Lung (tissue), 12 donors: ENCODE results near the gene NSD1. TPM values are rescaled to one million over a fixed set of nuclear protein-coding genes. Genes with fewer than 3 reads are reported as not detected.

Source experiments
- ATAC-seq: fragments of 200-7000 bp; cut with Tn5 transposase; one replicate; pipeline ENCODE4 v1.9.1; 2020; ENCODE audit warnings: moderate number of reproducible peaks; ENCODE audit not compliant: insufficient read depth, low FRiP score
- DNase-seq, 3 donors: peaks; one replicate each; pipeline ENCODE4 v3.0.0-alpha.2; 2013 to 2017
- H3K27ac ChIP-seq, 2 donors: one replicate each; pipeline ENCODE4 v1.5.1; 2013; ENCODE audit warnings: mild to moderate bottlenecking in 2 of 2, moderate library complexity in 2 of 2, control low read depth in 1 of 2, inconsistent platforms in 1 of 2, low read depth in 1 of 2, low read length in 1 of 2
- H3K27me3 ChIP-seq, 3 donors: one replicate each; pipeline ENCODE4 v1.5.1; 2013; ENCODE audit warnings: low read length in 2 of 3; ENCODE audit not compliant: control insufficient read depth in 3 of 3, insufficient read depth in 3 of 3
- H3K36me3 ChIP-seq, 4 donors: one replicate each; pipeline ENCODE4 v1.5.1; 2013; ENCODE audit warnings: low read length in 4 of 4, mild to moderate bottlenecking in 1 of 4, moderate library complexity in 1 of 4; ENCODE audit not compliant: control insufficient read depth in 4 of 4, insufficient read depth in 4 of 4
- H3K4me1 ChIP-seq, 5 donors: one replicate each; pipeline ENCODE4 v1.5.1; 2013; ENCODE audit warnings: low read length in 5 of 5, mild to moderate bottlenecking in 2 of 5, moderate library complexity in 1 of 5; ENCODE audit not compliant: control insufficient read depth in 5 of 5, insufficient read depth in 5 of 5
- H3K4me3 ChIP-seq: one replicate; pipeline ENCODE4 v1.5.1; 2013; ENCODE audit warnings: mild to moderate bottlenecking, control low read depth, moderate library complexity
- H3K9ac ChIP-seq, 2 donors: one replicate each; pipeline ENCODE4 v1.5.1; 2013; ENCODE audit warnings: low read length in 2 of 2, control low read depth in 1 of 2; ENCODE audit not compliant: insufficient read depth in 1 of 2
- H3K9me3 ChIP-seq, 4 donors: one replicate each; pipeline ENCODE4 v1.5.1; 2013; ENCODE audit warnings: low read length in 3 of 4, mild to moderate bottlenecking in 1 of 4, moderate library complexity in 1 of 4; ENCODE audit not compliant: control insufficient read depth in 4 of 4, insufficient read depth in 3 of 4
- CTCF ChIP-seq: IDR thresholded peaks from 2 replicates; pipeline ENCODE4 v1.5.1; 2012; ENCODE audit warnings: mild to moderate bottlenecking; ENCODE audit errors: control extremely low read depth, extremely low read depth
- WGBS, 2 donors: extraction: QIAGEN DNeasy Blood & Tissue Kit; methylation state at CpG; one replicate each; pipeline ENCODE4 v1.1.7; 2013; 5-methylcytosine and 5-hydroxymethylcytosine counted together
- polyA plus RNA-seq, 2 donors: library from polyadenylated mRNA; stranded (reverse); fragments of 200-250 nt; gene quantifications; one replicate each; pipeline ENCODE4 v1.2.1, GENCODE V29; 2013
- total RNA-seq, 2 donors: library from RNA; depleted of rRNA in 1 of 2; stranded (reverse); fragments of >200 nt in 1 of 2; gene quantifications; one replicate each; pipeline ENCODE4 v1.2.1, GENCODE V29; 2014 to 2021
- donor health status: control.
- donor health status: control.
- donor health status: Bipolar disorder and iron deficiency.
- donor health status: healthy.
- donor health status: DM: yes; HTN: yes; CAD: no.

Gene NSD1
- total and polyA plus RNA-seq, 4 donors, result 8.0 to 81.7 (median 43.2) TPM

DNA sequence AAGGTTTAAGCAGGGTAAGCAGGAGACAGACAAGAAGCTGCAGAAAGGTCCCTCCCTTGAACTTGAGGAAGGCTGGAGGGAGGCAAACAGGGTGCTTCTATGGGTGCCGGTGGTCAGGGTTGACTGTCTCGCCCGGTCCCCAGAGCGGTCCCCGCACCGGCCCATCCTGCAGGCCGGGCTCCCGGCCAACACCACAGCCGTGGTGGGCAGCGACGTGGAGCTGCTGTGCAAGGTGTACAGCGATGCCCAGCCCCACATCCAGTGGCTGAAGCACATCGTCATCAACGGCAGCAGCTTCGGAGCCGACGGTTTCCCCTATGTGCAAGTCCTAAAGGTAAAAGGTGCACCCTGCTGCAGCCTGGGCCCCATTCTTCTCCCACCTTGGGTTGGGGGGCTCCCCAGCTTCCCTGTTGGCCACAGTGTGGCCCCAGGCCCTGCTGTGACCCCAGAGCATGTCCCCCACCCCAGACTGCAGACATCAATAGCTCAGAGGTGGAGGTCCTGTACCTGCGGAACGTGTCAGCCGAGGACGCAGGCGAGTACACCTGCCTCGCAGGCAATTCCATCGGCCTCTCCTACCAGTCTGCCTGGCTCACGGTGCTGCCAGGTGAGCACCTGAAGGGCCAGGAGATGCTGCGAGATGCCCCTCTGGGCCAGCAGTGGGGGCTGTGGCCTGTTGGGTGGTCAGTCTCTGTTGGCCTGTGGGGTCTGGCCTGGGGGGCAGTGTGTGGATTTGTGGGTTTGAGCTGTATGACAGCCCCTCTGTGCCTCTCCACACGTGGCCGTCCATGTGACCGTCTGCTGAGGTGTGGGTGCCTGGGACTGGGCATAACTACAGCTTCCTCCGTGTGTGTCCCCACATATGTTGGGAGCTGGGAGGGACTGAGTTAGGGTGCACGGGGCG is 41.1 kb upstream of the NSD1 start:
- 88 to 91% methylated on average over 32 of the region's 32 CpGs for WGBS, 2 donors
- Histone ChIP-seq H3K4me1 (peaks cover 0 to 76% (median 37%) of the 10 kb centered on the region in 5 donors), H3K36me3 (peaks cover 0 to 64% (median 24%) of the 10 kb centered on the region in 4 donors), H3K27ac (peak overlapping the region in 1 of 2 donors; percentile 20), H3K4me3 (no peak overlapping the region), H3K9me3 (peaks cover 0 to 2% (median 0%) of the 10 kb centered on the region in 4 donors), H3K27me3 (no peaks in the 10 kb centered on the region), H3K9ac (no peak overlapping the region)
- DNase-seq, result no peak
- no peak for TF ChIP-seq CTCF
- ATAC-seq, result no peak

DNA sequence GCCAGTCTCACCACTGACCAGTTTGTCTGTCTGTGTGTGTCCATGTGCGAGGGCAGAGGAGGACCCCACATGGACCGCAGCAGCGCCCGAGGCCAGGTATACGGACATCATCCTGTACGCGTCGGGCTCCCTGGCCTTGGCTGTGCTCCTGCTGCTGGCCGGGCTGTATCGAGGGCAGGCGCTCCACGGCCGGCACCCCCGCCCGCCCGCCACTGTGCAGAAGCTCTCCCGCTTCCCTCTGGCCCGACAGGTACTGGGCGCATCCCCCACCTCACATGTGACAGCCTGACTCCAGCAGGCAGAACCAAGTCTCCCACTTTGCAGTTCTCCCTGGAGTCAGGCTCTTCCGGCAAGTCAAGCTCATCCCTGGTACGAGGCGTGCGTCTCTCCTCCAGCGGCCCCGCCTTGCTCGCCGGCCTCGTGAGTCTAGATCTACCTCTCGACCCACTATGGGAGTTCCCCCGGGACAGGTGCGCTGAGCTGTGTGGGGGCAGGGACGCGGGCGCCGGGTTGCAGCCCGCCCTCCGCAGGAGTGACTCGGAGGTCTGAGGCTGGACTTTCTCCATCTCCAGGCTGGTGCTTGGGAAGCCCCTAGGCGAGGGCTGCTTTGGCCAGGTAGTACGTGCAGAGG is 40.4 kb upstream of the NSD1 start:
- no peak for DNase-seq
- Histone ChIP-seq H3K36me3 (peaks cover 0 to 71% (median 25%) of the 10 kb centered on the region in 4 donors), H3K27ac (peak overlapping the region in 1 of 2 donors; percentile 20), H3K9me3 (peaks cover 0 to 2% (median 0%) of the 10 kb centered on the region in 4 donors), H3K4me3 (no peak overlapping the region), H3K4me1 (peaks cover 0 to 83% (median 42%) of the 10 kb centered on the region in 5 donors), H3K27me3 (no peaks in the 10 kb centered on the region), H3K9ac (no peak overlapping the region)
- no peak for ATAC-seq
- 95 to 96% methylated on average over 36 to 40 of the region's 40 CpGs for WGBS, 2 donors
- no peak for TF ChIP-seq CTCF

DNA sequence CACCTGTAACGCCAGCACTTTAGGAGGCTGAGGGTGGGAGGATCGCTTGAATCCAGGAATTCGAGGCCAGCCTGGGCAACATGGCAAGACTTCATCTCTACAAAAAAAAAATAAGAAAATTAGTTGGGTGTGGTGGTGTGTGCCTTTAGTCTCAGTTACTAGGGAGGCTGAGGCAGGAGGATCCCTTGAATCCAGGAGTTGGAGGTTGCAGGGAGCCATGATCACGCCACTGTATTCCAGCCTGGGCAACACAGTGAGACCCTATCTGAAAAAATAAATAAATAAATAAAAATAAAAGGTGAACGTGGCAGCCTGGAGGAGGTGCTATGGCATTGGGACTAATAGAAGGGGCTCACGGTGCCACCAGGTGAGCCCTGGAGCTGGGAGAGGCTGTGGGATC is 39.8 kb upstream of the NSD1 start:
- ATAC-seq (no peak), DNase-seq (no peak)
- H3K27ac ChIP-seq, result no peak overlapping the region
- peaks cover 0 to 2% (median 0%) of the 10 kb centered on the region in 4 donors for H3K9me3 ChIP-seq
- H3K9ac ChIP-seq, result no peak overlapping the region
- no peak for TF ChIP-seq CTCF
- H3K4me1 ChIP-seq, result peaks cover 0 to 83% (median 47%) of the 10 kb centered on the region in 5 donors
- H3K4me3 ChIP-seq, result no peak overlapping the region
- H3K36me3 ChIP-seq, result peaks cover 0 to 72% (median 25%) of the 10 kb centered on the region in 4 donors
- no peaks in the 10 kb centered on the region for H3K27me3 ChIP-seq
- 94 to 96% methylated on average over 6 of the region's 6 CpGs for WGBS, 2 donors
